Heart right ventricle (tissue), 16 donors: ENCODE measurements around the gene PKIG. TPM values are rescaled to one million over a fixed set of nuclear protein-coding genes. Genes with fewer than 3 reads are reported as not detected.

Source experiments
- ATAC-seq, 8 donors: fragments of 200-7000 bp; cut with Tn5 transposase; one replicate each; pipeline ENCODE4 v1.9.1; 2020; ENCODE audit warnings: mild to moderate bottlenecking in 8 of 8, moderate library complexity in 8 of 8, moderate number of reproducible peaks in 1 of 8
- DNase-seq, 2 donors: peaks; one replicate each; pipeline ENCODE4 v3.0.0-alpha.2; 2020
- H3K27ac ChIP-seq, 10 donors: fragments of 200-600 bp; sonication (generic) in 2 of 10; one replicate each; pipeline versions ENCODE4 v1.5.0 to v1.8.0; 2020 to 2022; ENCODE audit warnings: mild to moderate bottlenecking in 3 of 10
- H3K27me3 ChIP-seq, 7 donors: fragments of 200-600 bp; one replicate each; pipeline ENCODE4 v1.8.0; 2021 to 2022; ENCODE audit warnings: mild to moderate bottlenecking in 2 of 7
- H3K36me3 ChIP-seq, 9 donors: fragments of 200-600 bp; sonication (generic) in 1 of 9; one replicate each; pipeline versions ENCODE4 v1.5.0 to v1.8.0; 2020 to 2022; ENCODE audit warnings: mild to moderate bottlenecking in 2 of 9
- H3K4me1 ChIP-seq, 9 donors: fragments of 200-600 bp; sonication (generic) in 1 of 9; one replicate each; pipeline versions ENCODE4 v1.5.0 to v1.8.0; 2020 to 2022; ENCODE audit warnings: mild to moderate bottlenecking in 4 of 9
- H3K4me3 ChIP-seq, 10 donors: fragments of 200-600 bp; sonication (generic) in 2 of 10; one replicate each; pipeline versions ENCODE4 v1.5.0 to v1.8.0; 2020 to 2022; ENCODE audit warnings: mild to moderate bottlenecking in 7 of 10, moderate library complexity in 2 of 10
- H3K9me3 ChIP-seq, 11 donors: fragments of 200-600 bp in 10 of 11; sonication (generic) in 2 of 11; one replicate each; pipeline versions ENCODE4 v1.5.0 to v1.8.0; 2013 to 2022; ENCODE audit warnings: mild to moderate bottlenecking in 2 of 11, control low read depth in 1 of 11, moderate library complexity in 1 of 11
- WGBS, 2 donors: extraction: QIAGEN DNeasy Blood & Tissue Kit; methylation state at CpG; one replicate each; pipeline ENCODE4 v1.1.7; 2013; ENCODE audit warnings: inconsistent platforms in 1 of 2; 5-methylcytosine and 5-hydroxymethylcytosine counted together
- intact Hi-C, 10 donors: fragments of 100-400 bp; cut with DNase I; formaldehyde crosslinking; loops; one replicate each; pipeline versions ENCODE4 v1.11.1 to v1.14.2; 2022
- polyA plus RNA-seq, 2 donors: library from polyadenylated mRNA; stranded (reverse); fragments of 200-250 nt; gene quantifications; one replicate each; pipeline ENCODE4 v1.2.3, GENCODE V29; 2013
- total RNA-seq, 10 donors: library from RNA; stranded (reverse); fragmentation: NEBNext Ultra II Directional in 3 of 10; extraction: Animal tissue kit (Norgen Biotek cat#: 25700) in 3 of 10; gene quantifications; one replicate each; pipeline versions ENCODE4 v1.2.1 to v1.2.4, GENCODE V29; 2021 to 2023
- TF ChIP-seq, protein P1 (sequence below), 9 donors: fragments of 200-600 bp; sonication (generic) in 2 of 9; IDR thresholded peaks; one replicate each; pipeline versions ENCODE4 v1.5.0 to v1.8.0; 2021 to 2022; ENCODE audit warnings: antibody characterized with exemption in 9 of 9, mild to moderate bottlenecking in 5 of 9, moderate library complexity in 1 of 9
- donor health status: Arrhythmogenic right ventricular cardiomyopathy.
- donor health status: ischemic (EF 13 %, LVEDD 7.1; RV severe dilation, severe dysfunction).
- donor health status: healthy with polysubstance abuse.
- donor health status: DM: no; HTN: yes; CAD: no.
- donor health status: DM: no; HTN: no; CAD: no.
- donor health status: ischemic (EF 25% LVEDD 6.9; RV normal size, moderate dysfunction).
- donor health status: ischemic (EF 25% LVEDD 5.7; RV mildly dilated, moderate dysfunction).
- donor health status: healthy.
- donor health status: DM: yes; HTN: yes; CAD: no.
- donor health status: Ischemic cardiomyopathy.
- donor health status: ischemic (EF 35%, LVEDD 5.7; RV mildly dilated, moderate dysfunction).
- donor health status: nonischemic (EF 11% LVEDD 7.7; RV severe dilation, severe dysfunction).
- donor health status: DM: yes; HTN: yes; CAD: no.
- donor health status: PGD.
- donor health status: ischemic (EF 29% LVEDD 5.4; RV normal size, mild dysfunction).
- donor health status: nonischemic (EF 23%, LVEDD 6.1; RV moderate dilation, normal function).

Gene PKIG
- total and polyA plus RNA-seq, 12 donors, result 155 to 342 (median 210) TPM

DNA sequence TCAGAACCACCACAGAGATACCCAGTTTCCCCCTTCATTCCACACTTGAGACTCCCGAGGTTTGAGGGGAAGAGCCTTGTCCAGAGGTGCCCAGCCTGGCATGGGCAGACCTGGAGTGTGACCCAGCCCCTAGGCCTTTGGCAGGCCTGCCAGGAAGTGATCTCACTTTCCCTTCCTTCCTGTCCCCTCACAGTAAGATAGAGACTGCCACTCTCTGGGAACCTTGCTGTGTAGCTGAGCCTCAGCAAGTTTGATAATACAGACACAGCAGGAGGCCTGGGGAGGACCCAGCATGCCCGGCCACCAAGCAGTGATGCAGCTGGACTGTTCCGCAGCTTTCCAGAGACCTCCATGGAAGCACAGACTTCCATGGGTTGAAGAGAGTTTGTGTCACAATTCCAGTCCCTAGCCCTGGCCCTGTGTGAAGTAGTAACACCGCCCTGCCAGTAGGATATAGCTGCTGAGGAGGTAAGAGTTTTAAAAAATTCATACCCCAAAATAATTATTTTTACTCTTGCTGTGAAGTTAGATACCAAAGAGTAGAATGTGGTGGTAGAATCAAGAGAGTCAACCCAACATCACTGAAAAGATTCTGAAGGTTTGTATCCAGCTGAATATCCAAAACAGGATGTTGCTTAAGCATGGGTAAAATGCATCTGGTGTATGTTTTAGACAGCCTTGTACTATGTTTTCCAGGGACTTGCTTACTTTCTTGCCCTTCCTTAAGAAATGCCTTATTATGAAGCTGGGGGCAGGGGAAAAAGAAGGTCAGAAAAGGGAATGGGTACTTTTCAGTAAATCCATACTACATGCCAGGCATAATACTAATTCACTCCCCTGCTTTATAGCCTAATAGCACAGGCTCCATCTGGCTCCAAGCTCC is 16.3 kb downstream of the PKIG start:
- Histone ChIP-seq H3K9me3 (no peaks in the 10 kb centered on the region), H3K27ac (peak overlapping the region; percentile 55 to 98 (median 92)), H3K4me1 (peaks cover 45 to 100% (median 99%) of the 10 kb centered on the region in 9 donors), H3K4me3 (peak overlapping the region in 8 of 10 donors; percentile 12 to 49 (median 36)), H3K36me3 (peaks cover 0 to 16% (median 0%) of the 10 kb centered on the region in 9 donors), H3K27me3 (no peaks in the 10 kb centered on the region)
- DNase-seq (peak; percentile 64 to 83), ATAC-seq (peak; percentile 59 to 77 (median 71))
- TF ChIP-seq, protein P1, sequence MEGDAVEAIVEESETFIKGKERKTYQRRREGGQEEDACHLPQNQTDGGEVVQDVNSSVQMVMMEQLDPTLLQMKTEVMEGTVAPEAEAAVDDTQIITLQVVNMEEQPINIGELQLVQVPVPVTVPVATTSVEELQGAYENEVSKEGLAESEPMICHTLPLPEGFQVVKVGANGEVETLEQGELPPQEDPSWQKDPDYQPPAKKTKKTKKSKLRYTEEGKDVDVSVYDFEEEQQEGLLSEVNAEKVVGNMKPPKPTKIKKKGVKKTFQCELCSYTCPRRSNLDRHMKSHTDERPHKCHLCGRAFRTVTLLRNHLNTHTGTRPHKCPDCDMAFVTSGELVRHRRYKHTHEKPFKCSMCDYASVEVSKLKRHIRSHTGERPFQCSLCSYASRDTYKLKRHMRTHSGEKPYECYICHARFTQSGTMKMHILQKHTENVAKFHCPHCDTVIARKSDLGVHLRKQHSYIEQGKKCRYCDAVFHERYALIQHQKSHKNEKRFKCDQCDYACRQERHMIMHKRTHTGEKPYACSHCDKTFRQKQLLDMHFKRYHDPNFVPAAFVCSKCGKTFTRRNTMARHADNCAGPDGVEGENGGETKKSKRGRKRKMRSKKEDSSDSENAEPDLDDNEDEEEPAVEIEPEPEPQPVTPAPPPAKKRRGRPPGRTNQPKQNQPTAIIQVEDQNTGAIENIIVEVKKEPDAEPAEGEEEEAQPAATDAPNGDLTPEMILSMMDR (IDR thresholded peaks at IDR 0.05), result peak in 4 of 9 donors; percentile 21 to 38 (median 30)
- intact Hi-C loops, result loop anchor here in 2 of 10 donors (2.0 kb wide), 2 partner anchors 14 to 16 kb away; partner anchors contain the start of gene PKIG (in 1 of the 2)
- WGBS, 2 donors, result 34 to 40% methylated on average over 4 of the region's 4 CpGs

DNA sequence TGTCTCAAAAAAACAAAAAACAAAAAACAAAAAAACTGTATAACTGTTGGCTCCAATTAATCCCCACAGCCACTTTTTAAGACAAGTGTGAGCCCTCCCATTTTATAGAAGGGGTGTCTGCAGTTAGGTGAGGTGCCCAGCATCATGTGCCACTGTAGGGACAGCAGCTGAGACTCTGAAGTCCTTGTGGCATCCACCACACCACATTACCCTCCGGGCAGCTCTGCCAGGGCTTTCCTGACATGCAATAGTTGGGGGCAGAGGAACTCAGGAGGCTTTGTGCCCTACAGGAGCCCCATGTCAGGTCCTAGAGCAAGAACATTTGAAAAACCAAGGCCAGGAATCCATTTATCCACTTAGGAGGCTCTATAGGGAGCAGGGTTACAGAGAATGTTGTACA is 17.3 kb downstream of the PKIG start:
- H3K9me3 ChIP-seq, result no peaks in the 10 kb centered on the region
- ATAC-seq, result no peak
- peak overlapping the region; percentile 78 to 98 (median 92) for H3K27ac ChIP-seq
- intact Hi-C loops, result loop anchor here in 6 of 10 donors (2.0 to 10.0 kb wide), 5 partner anchors 15 to 385 kb away; partner anchors contain the start of genes PKIG (in 3 of the 6), FITM2 (in 1 of the 6), OSER1 (in 1 of the 6) and TTPAL (in 1 of the 6)
- H3K27me3 ChIP-seq, result no peaks in the 10 kb centered on the region
- peak overlapping the region in 7 of 10 donors; percentile 28 to 49 (median 36) for H3K4me3 ChIP-seq
- peaks cover 44 to 100% (median 98%) of the 10 kb centered on the region in 9 donors for H3K4me1 ChIP-seq
- H3K36me3 ChIP-seq, result peaks cover 0 to 19% (median 0%) of the 10 kb centered on the region in 9 donors
- TF ChIP-seq, protein P1 (IDR thresholded peaks at IDR 0.05), result no peak
- DNase-seq, result no peak
- 55 to 68% methylated on average over 1 of the region's 1 CpG for WGBS, 2 donors

DNA sequence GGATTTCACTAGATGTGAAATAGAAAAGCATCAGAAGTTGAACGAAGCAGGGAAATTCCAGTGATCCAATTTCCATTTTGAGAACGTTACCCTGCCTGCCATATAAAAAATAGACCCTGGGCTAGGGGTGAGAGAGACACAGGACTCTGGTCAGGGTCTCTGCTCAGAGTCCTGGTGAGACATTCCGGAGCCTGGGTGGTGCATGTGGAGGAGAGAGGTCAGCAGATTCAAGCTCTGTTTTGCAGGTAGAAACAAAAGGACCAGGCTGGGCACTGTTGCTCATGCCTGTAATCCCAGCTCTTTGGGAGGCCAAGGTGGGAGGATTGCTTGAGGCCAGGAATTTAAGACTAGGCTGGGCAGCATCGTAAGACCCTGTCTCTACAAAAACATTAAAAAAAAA is 17.9 kb downstream of the PKIG start:
- Histone ChIP-seq H3K27ac (peak overlapping the region; percentile 78 to 98 (median 92)), H3K36me3 (peaks cover 0 to 20% (median 0%) of the 10 kb centered on the region in 9 donors), H3K27me3 (no peaks in the 10 kb centered on the region), H3K4me3 (peak overlapping the region in 3 of 10 donors; percentile 3 to 49 (median 37)), H3K9me3 (no peaks in the 10 kb centered on the region), H3K4me1 (peaks cover 38 to 100% (median 94%) of the 10 kb centered on the region in 9 donors)
- TF ChIP-seq, protein P1 (IDR thresholded peaks at IDR 0.05), result no peak
- ATAC-seq (no peak), DNase-seq (no peak)
- intact Hi-C loops, result loop anchor here in 4 of 10 donors (2.0 to 10.0 kb wide), 4 partner anchors 18 to 386 kb away; partner anchors contain the start of genes PKIG (in 2 of the 4), FITM2 (in 1 of the 4), OSER1 (in 1 of the 4) and TTPAL (in 1 of the 4)
- 69% methylated on average over 4 of the region's 4 CpGs for WGBS, 2 donors

DNA sequence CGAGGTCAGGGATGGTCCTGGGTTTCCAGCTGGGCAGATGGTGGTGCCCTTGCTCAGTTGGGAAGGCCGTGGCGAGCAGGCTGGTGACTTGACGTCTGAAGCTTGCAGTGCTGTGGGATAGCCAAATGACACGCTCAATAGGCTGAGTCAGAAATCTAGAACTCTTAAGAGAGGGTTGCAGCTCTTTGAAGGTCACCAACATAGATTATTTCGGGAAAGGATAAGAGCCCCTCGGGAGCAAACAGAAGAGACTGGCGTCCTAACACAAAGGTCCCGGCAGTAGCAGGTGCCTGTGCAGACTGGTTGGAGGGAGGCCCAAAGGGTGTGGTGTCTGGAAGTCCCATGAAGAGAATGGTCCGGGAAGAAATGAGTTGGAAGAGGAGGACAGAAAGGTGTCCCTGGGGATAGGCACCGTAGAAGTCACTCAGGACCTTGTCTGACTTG is 18.4 kb downstream of the PKIG start:
- no peaks in the 10 kb centered on the region for H3K27me3 ChIP-seq
- H3K9me3 ChIP-seq, result no peaks in the 10 kb centered on the region
- WGBS, 2 donors, result 19 to 25% methylated on average over 11 of the region's 11 CpGs
- DNase-seq (peak; percentile 55 to 64), ATAC-seq (peak; percentile 4 to 85 (median 48))
- TF ChIP-seq, protein P1 (IDR thresholded peaks at IDR 0.05), result no peak
- peak overlapping the region; percentile 78 to 98 (median 92) for H3K27ac ChIP-seq
- H3K4me1 ChIP-seq, result peaks cover 36 to 99% (median 89%) of the 10 kb centered on the region in 9 donors
- intact Hi-C loops, result loop anchor here in 4 of 10 donors (1.0 to 10.0 kb wide), 5 partner anchors 18 to 386 kb away; partner anchors contain the start of genes PKIG (in 3 of the 4), FITM2 (in 1 of the 4), OSER1 (in 1 of the 4) and TTPAL (in 1 of the 4)
- peak overlapping the region in 5 of 10 donors; percentile 9 to 49 (median 15) for H3K4me3 ChIP-seq
- H3K36me3 ChIP-seq, result peaks cover 0 to 20% (median 0%) of the 10 kb centered on the region in 9 donors
